Endothelial cell of umbilical vein (primary cell): ENCODE results near the gene WNT9A. TPM values are rescaled to one million over a fixed set of nuclear protein-coding genes. Genes with fewer than 3 reads are reported as not detected.

Source experiments
- BruUV-seq: library from RNA; stranded (reverse); fragments of 400-500 nt; replicated peaks from 2 replicates; lab custom pipeline; 2021; lab: Mats Ljungman, UMichigan
- CTCF ChIA-PET: fragments of 300-600, 350-600 bp; sonication (Branson Sonifier 250); formaldehyde crosslinking; loops from one replicate; lab custom pipeline; 2021; ENCODE audit warnings: antibody characterized with exemption, inconsistent platforms; lab: Charles Lee
- POLR2A ChIA-PET: fragments of 300-600, 350-600 bp; sonication (Branson Sonifier 250); formaldehyde crosslinking; loops from one replicate; lab custom pipeline; 2021; ENCODE audit warnings: antibody characterized with exemption, inconsistent platforms; lab: Charles Lee
- DNase-seq: peaks from one replicate; pipeline ENCODE4 v3.0.0-alpha.2; 2011; ENCODE audit warnings: low read depth, low spot score
- FAIRE-seq: peaks from 2 replicates; lab custom pipeline; 2011; peaks lifted over from hg19 to GRCh38; lab: Jason Lieb, UNC
- H2AFZ ChIP-seq: 2 replicates; pipeline ENCODE4 v1.6.0; 2012; ENCODE audit warnings: low read depth, low read length, control low read depth, inconsistent platforms
- H3K27ac ChIP-seq: 2 replicates; pipeline ENCODE4 v1.5.1; 2011; ENCODE audit warnings: low read depth, mild to moderate bottlenecking, control low read depth, low read length, moderate library complexity; ENCODE audit not compliant: insufficient read depth
- H3K27me3 ChIP-seq, 2 experiments: 2 replicates each; pipeline versions ENCODE4 v1.6.0 to v1.6.1; 2011; ENCODE audit warnings: low read length in 2 of 2, mixed read lengths in 1 of 2; ENCODE audit not compliant: control insufficient read depth in 2 of 2, insufficient read depth in 2 of 2
- H3K36me3 ChIP-seq, 2 experiments: 2 replicates in 1 of 2; 3 replicates in 1 of 2; pipeline ENCODE4 v1.5.1; 2011; ENCODE audit warnings: low read length in 2 of 2, mild to moderate bottlenecking in 1 of 2, moderate library complexity in 1 of 2; ENCODE audit not compliant: control insufficient read depth in 2 of 2, insufficient read depth in 2 of 2; ENCODE audit errors: extremely low read depth in 1 of 2
- H3K4me1 ChIP-seq: 3 replicates; pipeline ENCODE4 v1.5.1; 2011; ENCODE audit warnings: mild to moderate bottlenecking, low read length; ENCODE audit not compliant: control insufficient read depth, insufficient read depth; ENCODE audit errors: extremely low read depth
- H3K4me2 ChIP-seq: 2 replicates; pipeline ENCODE4 v1.6.1; 2011; ENCODE audit warnings: low read length, control low read depth, mixed read lengths; ENCODE audit not compliant: insufficient read depth
- H3K4me3 ChIP-seq, 3 experiments: fragments of 200-600 bp in 1 of 3; sonication (generic), shearing (Covaris generic) in 1 of 3; replicated peaks in 1 of 3; 2 replicates each; pipeline ENCODE4 v1.5.1; 2011 to 2016; ENCODE audit warnings: control low read depth in 3 of 3, low read length in 3 of 3, mild to moderate bottlenecking in 2 of 3, inconsistent platforms in 1 of 3, low read depth in 1 of 3, moderate library complexity in 1 of 3; ENCODE audit not compliant: insufficient read depth in 1 of 3
- H3K79me2 ChIP-seq: 2 replicates; pipeline ENCODE4 v1.6.0; 2012; ENCODE audit warnings: low read length, inconsistent platforms; ENCODE audit not compliant: control insufficient read depth, insufficient read depth
- H3K9ac ChIP-seq: replicated peaks from 2 replicates; pipeline ENCODE3; 2011; ENCODE audit warnings: low read length, control low read depth; ENCODE audit not compliant: insufficient read depth; ENCODE audit errors: extremely low read depth
- H3K9me1 ChIP-seq: replicated peaks from 3 replicates; pipeline ENCODE4 v1.6.0; 2011; ENCODE audit warnings: mild to moderate bottlenecking, low read length; ENCODE audit not compliant: control insufficient read depth, insufficient read depth; ENCODE audit errors: extremely low read depth
- H3K9me3 ChIP-seq: replicated peaks from 2 replicates; pipeline ENCODE4 v1.5.1; 2012; ENCODE audit warnings: low read length, inconsistent platforms; ENCODE audit not compliant: control insufficient read depth, insufficient read depth
- H4K20me1 ChIP-seq: replicated peaks from 2 replicates; pipeline ENCODE3; 2011; ENCODE audit warnings: mild to moderate bottlenecking, low read length; ENCODE audit not compliant: control insufficient read depth, insufficient read depth; ENCODE audit errors: extremely low read depth
- EZH2 ChIP-seq: IDR thresholded peaks from 2 replicates; pipeline ENCODE4 v1.6.1; 2012; ENCODE audit warnings: borderline replicate concordance, low read depth, mild to moderate bottlenecking, moderate library complexity, low read length, inconsistent platforms; ENCODE audit not compliant: severe bottlenecking
- FOS ChIP-seq: IDR thresholded peaks from 2 replicates; pipeline ENCODE4 v1.6.1; 2011; ENCODE audit warnings: mild to moderate bottlenecking, low read length, moderate library complexity, borderline replicate concordance; ENCODE audit not compliant: insufficient read depth
- GATA2 ChIP-seq: IDR thresholded peaks from 2 replicates; pipeline ENCODE4 v1.7.0; 2011; ENCODE audit warnings: low read depth, mild to moderate bottlenecking, moderate library complexity, mixed read lengths, low read length; ENCODE audit not compliant: insufficient read length, insufficient read depth
- JUN ChIP-seq: IDR thresholded peaks from 2 replicates; pipeline ENCODE4 v1.6.1; 2011; ENCODE audit warnings: borderline replicate concordance, low read depth; ENCODE audit not compliant: insufficient read length, insufficient read depth
- MAX ChIP-seq: IDR thresholded peaks from 2 replicates; pipeline ENCODE4 v1.6.1; 2011; ENCODE audit not compliant: insufficient read depth, insufficient read length
- MYC ChIP-seq: IDR thresholded peaks from one replicate; pipeline ENCODE4 v1.6.1; 2011; ENCODE audit warnings: mild to moderate bottlenecking, low read depth, low read length
- POLR2A ChIP-seq: IDR thresholded peaks from 2 replicates; pipeline ENCODE4 v1.6.1; 2012; ENCODE audit warnings: low read depth, mild to moderate bottlenecking, control low read depth, low read length
- POLR2AphosphoS5 ChIP-seq: IDR thresholded peaks from 2 replicates; pipeline ENCODE4 v1.6.1; 2012; ENCODE audit warnings: low read depth, mild to moderate bottlenecking, control low read depth, low read length, moderate library complexity; ENCODE audit not compliant: insufficient read depth
- dilution Hi-C: fragments of 300-500 bp; cut with MboI; formaldehyde crosslinking; loops from one replicate; pipeline ENCODE4 v1.15.0; 2019; ENCODE audit warnings: low sequenced_read_pairs; ENCODE audit not compliant: extremely low pct_ligation_motif_present
- intact Hi-C: fragments of 100-400 bp; cut with micrococcal nuclease; formaldehyde crosslinking; loops from one replicate; pipeline ENCODE4 v1.10.0; 2022
- polyA plus RNA-seq, 4 experiments: library from polyadenylated mRNA; depleted of rRNA in 3 of 4; stranded (reverse) in 3 of 4; unstranded in 1 of 4; fragments of >200 nt; gene quantifications; 2 replicates each; pipeline versions ENCODE4 v1.2.1 to v1.2.3, GENCODE V29; 2011 to 2012; ENCODE audit warnings: missing spikeins in 1 of 4
- total RNA-seq: library from RNA; stranded (reverse); gene quantifications from 2 replicates; pipeline ENCODE4 v1.2.3, GENCODE V29; 2021
- TF ChIP-seq, protein P1 (sequence below), 2 donors: IDR thresholded peaks; 1 replicate in 1 of 2; 2 replicates in 1 of 2; pipeline ENCODE4 v1.5.1; 2011; ENCODE audit warnings: low read length in 2 of 2, mild to moderate bottlenecking in 2 of 2, moderate library complexity in 2 of 2, control low read depth in 1 of 2, inconsistent platforms in 1 of 2, low read depth in 1 of 2; ENCODE audit not compliant: insufficient read depth in 1 of 2; ENCODE audit errors: extremely low read depth in 1 of 2

The WNT9A gene
- total and polyA plus RNA-seq, 2 donors (not counting 3 experiments of a cell fraction or from before 2014, with no cell fraction given): 5.4 to 6.2 TPM

- POLR2A ChIA-PET: no interaction called here
These were observed 62.5 kb downstream of the WNT9A start for GRCh38 chr1:227885135-227885647.

More at GRCh38 chr1:227885135-227885647, 62.5 kb downstream of the WNT9A start:
- Histone ChIP-seq H2AFZ (peak overlapping the region; percentile 47), H3K9me1 (no peaks in the 10 kb centered on the region), H4K20me1 (no peaks in the 10 kb centered on the region), H3K36me3 (no peaks in the 10 kb centered on the region), H3K4me2 (no peak overlapping the region), H3K4me1 (no peaks in the 10 kb centered on the region), H3K79me2 (no peaks in the 10 kb centered on the region), H3K27ac (no peak overlapping the region), H3K9ac (no peak overlapping the region), H3K9me3 (no peaks in the 10 kb centered on the region), H3K4me3 (no peak overlapping the region), H3K27me3 (peaks cover 2% of the 10 kb centered on the region in 2 experiments)
- TF ChIP-seq POLR2AphosphoS5 (no peak), POLR2A (no peak), FOS (no peak), JUN (no peak), GATA2 (no peak), EZH2 (no peak), MAX (no peak), MYC (no peak)
- TF ChIP-seq, protein P1, sequence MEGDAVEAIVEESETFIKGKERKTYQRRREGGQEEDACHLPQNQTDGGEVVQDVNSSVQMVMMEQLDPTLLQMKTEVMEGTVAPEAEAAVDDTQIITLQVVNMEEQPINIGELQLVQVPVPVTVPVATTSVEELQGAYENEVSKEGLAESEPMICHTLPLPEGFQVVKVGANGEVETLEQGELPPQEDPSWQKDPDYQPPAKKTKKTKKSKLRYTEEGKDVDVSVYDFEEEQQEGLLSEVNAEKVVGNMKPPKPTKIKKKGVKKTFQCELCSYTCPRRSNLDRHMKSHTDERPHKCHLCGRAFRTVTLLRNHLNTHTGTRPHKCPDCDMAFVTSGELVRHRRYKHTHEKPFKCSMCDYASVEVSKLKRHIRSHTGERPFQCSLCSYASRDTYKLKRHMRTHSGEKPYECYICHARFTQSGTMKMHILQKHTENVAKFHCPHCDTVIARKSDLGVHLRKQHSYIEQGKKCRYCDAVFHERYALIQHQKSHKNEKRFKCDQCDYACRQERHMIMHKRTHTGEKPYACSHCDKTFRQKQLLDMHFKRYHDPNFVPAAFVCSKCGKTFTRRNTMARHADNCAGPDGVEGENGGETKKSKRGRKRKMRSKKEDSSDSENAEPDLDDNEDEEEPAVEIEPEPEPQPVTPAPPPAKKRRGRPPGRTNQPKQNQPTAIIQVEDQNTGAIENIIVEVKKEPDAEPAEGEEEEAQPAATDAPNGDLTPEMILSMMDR (IDR thresholded peaks at IDR 0.05; ENCODE audit: extremely low read depth in 1 of 2, insufficient read depth in 1 of 2, low read depth in 1 of 2, low read length in 2 of 2): no peak
- no TSS peak for BruUV-seq
- CTCF ChIA-PET: interaction anchor here (0.6 kb wide), 1 partner anchor 946 kb away, joined by 4 read pairs; no protein-coding TSS in a partner anchor
- intact Hi-C loops: loop anchor here (5.0 kb wide), 2 partner anchors 62 to 98 kb away; partner anchors contain the start of gene WNT9A
- DNase-seq (no peak), FAIRE-seq (no peak)
- dilution Hi-C loops: no loop called here
